ENCODE data around the gene VWC2L.

DNA sequence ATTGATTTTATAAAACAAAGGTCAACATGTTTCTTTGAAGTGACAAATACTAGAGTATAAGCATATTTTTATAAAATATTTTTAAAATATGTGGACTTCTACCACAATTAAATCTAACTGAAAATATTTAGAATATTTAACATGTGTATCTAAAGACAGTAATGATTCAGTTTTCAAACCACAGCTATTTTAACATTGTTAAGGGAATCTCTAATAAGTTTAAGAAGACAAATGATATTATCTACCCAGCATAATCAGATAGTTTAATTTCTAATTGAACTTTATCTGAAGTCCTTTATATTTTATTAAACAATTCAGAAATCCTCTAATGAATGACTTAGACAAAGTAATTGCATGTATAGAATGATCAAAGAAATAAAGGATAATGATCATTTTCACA lies 96.2 kb downstream of the VWC2L start:
- no peak for TF ChIP-seq POLR2AphosphoS5 (IDR thresholded peaks at IDR 0.05)
- TF ChIP-seq, protein P1, sequence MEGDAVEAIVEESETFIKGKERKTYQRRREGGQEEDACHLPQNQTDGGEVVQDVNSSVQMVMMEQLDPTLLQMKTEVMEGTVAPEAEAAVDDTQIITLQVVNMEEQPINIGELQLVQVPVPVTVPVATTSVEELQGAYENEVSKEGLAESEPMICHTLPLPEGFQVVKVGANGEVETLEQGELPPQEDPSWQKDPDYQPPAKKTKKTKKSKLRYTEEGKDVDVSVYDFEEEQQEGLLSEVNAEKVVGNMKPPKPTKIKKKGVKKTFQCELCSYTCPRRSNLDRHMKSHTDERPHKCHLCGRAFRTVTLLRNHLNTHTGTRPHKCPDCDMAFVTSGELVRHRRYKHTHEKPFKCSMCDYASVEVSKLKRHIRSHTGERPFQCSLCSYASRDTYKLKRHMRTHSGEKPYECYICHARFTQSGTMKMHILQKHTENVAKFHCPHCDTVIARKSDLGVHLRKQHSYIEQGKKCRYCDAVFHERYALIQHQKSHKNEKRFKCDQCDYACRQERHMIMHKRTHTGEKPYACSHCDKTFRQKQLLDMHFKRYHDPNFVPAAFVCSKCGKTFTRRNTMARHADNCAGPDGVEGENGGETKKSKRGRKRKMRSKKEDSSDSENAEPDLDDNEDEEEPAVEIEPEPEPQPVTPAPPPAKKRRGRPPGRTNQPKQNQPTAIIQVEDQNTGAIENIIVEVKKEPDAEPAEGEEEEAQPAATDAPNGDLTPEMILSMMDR (IDR thresholded peaks at IDR 0.05) = no peak
- TF ChIP-seq POLR2A (IDR thresholded peaks at IDR 0.05) = no peak

Measured in sigmoid colon (tissue), 4 donors.